Stimulated activated naive CD4-positive, alpha-beta T cell (primary cell): ENCODE data around the gene PIM3.

Experiments used
- DNase-seq, 6 experiments: peaks; one replicate each; lab custom pipeline; 2025; lab: John Stamatoyannopoulos, UW

PIM3 gene

DNA sequence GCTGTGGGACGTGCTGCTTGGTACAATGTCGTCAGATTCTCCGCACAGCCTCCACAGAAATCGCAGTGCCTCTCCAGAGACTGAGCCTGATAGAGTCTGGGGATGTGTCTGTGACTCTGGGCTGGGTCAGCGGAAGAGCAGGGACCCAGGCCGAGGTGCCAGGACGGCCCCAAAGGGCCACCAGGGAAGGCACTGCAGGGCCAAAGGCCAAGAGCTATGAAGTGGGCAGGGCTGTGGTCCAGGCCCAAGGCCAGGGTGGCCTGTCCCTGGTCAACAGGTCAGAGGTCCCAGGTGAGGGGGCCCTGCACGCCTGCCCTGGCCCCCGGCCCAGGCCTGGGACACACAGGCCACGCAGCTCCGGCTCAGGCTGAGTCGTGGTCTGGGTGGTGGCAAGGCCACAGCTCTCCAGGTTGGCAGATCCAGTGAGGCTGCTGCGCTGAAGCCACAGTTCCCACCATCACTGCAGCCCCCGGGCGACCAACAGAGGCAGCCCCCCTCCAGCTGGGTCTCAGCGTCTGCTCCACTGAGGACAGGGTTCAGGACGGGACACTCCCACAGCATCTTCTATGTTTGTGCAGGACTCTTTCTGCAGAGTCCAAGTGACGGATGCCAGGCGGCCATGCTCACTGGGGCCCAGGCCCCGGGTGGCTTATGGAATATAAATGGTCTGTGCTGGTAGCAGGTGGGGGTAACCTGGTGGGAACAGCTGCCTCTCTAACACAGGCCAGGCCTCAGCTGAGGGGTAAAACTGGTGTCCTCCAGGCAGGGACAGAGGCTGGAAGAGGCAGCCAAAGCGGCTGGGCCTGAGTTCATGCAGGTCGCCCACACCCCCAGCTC is 4.8 kb upstream of the PIM3 start:
- DNase-seq: no peak

DNA sequence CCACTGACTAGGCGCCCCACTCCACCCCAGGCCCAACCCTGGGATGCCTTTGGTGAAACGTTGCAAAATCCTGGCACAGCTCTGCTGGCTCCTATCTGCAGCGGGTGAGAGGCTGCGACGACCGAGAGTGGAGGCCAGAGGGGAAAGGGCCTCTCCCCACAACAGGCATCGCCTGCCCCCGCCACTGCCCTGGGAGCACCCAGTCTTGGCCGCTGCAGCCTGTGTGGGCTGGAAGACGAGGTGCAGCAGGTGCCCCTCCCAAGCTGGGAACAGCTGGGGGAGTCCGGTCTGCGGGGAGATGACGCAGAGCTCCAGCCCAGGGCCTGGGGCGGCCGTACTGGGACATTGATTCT is 4.2 kb upstream of the PIM3 start:
- DNase-seq: no peak

DNA sequence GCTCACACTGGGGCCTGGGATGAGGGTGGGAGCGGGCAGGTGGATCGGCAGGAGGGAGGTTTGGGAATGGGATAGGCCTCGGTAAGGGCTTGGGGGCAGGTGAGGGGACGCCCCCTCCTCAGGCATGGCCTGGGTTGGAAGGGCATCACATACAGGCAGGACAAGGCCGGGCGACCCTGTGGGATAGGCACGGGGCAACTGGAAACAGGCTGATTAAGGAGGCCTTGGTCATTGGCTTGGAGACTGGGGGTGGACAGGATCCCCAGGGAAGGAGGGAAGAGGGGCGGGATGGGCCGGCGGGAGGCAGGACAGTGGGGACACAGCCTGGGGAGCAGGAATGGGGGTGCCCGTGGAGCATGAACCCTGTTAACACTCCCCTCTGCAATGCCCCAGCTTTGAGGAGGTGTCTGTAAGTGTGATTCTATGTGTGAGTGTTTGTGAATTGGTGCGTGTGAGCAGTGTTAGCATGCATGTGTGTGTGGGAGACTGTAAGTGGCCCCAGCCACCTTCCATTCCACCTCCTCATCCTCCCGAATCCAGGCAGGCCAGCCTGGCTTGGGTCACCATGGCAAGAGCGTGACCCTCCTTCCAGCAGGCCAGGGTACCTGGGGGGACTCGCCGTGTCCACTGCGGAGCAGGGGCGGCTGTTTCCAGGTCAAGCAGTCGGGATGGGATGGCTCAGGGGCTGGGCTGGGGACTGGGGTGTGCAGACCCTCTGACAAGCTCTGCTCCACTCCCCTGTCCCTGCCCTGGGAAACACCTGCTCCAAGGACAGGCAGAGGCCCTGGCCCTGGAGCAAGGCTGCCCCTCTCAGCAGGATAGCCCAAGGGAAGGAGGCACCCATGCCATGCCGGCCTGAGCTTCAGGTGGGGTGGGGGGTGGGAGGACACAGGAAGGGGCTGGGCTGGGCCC is 3.4 kb upstream of the PIM3 start:
- no peak for DNase-seq

DNA sequence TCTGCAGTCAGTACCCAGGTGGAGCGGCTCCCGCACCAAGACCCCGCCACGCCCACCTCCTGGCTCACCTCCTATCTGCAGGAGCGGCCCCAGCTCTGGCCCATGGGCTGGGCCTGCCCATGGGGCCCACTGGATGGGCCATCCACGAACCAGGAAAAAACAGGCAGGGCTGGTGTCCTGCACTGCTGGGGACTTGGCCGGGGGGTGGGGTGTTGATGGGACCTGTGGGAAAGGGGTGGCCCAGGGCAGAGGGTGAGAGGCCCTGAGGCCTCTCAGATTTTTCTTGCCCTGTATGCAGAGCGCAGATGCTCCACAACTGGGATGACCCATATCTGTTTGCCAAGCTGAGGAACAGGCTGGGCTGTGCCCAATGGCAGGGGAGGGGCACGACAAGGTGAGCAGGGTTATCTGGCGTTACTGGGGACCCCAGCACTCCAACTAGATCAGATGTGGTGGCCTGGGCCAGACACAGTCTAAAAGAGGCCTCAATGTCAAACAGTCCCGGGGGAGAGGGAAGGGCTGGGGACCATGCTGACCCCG is 2.7 kb upstream of the PIM3 start:
- no peak for DNase-seq

DNA sequence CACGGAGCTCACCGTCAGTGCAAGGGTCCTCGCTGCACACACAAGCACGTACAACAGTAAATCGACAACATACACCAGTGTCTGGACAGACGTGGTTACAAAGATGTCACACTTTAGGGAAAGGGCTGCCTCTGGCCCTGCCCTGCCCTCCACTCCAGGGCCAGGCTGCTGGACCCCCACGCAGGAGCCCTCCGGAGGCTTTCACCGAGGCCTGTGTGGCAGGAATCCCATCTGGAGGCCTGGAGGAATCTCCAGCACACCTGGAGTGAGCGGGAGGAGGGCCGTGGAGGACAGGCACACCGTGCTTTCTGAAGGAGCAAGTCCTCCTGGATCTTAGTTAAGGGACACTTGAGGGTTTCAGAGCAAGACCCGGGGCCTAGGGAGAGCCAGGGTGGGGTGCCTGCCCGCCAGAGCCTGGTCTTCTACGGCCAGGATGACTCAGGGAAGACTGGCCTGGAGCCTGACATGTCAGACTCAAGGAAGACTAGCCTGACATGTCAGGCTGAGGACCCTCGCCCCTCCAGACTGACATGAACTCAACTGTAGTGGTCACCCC is 2.1 kb upstream of the PIM3 start:
- DNase-seq: no peak

DNA sequence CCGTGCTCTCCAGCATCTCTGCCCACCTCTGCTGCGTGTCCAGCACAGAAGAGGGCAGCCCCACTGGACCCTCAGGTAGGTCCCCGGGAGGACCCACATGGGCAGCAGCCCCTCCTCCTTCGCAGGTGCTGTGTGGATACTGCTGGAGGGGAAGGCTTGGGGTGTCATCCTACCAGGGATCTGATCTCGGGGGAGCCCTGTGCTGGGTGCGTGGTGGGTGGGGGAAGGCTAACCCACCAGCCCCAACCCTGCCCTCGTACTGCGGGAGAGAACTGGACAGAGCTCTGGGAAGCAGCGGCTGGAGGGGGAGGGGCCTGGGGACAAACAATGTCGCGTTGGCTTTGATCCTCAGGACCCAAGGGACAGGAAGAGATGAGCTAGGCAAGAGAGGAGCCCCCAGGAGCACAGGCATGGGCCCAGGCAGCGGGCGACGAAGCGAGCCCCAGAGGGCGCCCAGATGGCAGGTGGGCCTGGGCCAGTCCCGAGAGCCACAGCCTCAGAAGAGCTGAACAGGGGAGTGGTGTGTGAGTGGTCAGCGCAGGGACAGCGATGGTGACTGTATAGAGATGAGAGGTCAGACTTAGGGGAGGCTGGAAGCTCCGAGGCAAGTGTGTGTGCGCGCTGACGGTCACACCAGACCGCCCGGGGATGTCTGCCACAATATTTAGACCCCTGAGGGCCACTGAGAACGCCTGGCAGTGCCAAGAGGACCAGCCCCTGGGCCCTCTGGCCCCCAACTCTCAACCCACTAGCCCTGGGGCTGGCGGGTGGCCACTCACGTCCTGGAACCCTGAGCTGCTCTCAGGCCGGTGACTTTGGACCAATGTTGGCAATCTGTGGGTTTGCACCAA is 1.4 kb upstream of the PIM3 start:
- DNase-seq: no peak

DNA sequence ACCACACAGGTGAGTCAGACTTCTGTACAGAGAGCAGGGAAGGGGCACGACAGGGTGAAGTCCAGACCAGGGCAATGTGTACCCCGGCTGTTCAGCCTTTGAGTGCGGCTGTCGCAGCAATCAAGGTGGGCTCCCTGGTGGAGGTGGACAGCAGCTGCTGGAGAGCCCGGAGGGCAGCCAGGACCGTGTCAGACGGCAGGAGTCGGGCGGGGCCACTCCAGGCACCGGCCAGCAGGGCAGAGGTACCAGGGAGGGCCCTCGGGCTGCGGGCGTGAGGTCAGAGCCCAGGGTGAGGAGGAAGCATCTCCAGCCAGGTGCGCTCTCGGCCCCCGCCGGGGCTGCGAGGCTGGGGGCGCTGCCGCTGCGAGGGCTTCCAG is 802 bp upstream of the PIM3 start:
- DNase-seq: no peak

DNA sequence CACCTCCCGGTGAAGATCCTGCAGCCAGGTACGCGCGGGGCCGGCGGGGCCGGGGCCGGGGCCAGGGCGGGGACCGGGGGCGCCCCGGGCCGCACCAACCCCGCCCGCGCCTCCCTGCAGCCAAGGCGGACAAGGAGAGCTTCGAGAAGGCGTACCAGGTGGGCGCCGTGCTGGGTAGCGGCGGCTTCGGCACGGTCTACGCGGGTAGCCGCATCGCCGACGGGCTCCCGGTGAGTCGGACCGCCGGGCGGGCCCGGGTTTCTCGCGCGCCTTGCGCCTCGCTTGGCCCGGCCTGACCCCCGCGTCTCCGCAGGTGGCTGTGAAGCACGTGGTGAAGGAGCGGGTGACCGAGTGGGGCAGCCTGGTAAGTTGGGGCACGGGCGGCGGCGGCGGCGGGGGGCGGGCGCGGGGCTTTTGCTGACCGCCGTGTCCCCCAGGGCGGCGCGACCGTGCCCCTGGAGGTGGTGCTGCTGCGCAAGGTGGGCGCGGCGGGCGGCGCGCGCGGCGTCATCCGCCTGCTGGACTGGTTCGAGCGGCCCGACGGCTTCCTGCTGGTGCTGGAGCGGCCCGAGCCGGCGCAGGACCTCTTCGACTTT is 531 bp downstream of the PIM3 start:
- DNase-seq: peak in 1 of 6 experiments; percentile 64

DNA sequence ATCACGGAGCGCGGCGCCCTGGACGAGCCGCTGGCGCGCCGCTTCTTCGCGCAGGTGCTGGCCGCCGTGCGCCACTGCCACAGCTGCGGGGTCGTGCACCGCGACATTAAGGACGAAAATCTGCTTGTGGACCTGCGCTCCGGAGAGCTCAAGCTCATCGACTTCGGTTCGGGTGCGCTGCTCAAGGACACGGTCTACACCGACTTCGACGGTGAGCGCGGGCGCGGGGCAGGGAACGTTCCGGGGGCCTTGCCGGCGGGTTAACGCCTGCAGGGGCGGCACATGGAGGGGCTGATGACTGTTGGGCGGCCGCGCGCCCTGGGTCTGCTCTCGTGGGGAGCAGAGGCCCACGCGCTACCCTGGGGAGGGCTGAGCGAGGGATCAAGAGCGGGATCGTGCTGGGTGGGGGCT is 1.0 kb downstream of the PIM3 start:
- DNase-seq: peak in 2 of 6 experiments; percentile 53 to 69

DNA sequence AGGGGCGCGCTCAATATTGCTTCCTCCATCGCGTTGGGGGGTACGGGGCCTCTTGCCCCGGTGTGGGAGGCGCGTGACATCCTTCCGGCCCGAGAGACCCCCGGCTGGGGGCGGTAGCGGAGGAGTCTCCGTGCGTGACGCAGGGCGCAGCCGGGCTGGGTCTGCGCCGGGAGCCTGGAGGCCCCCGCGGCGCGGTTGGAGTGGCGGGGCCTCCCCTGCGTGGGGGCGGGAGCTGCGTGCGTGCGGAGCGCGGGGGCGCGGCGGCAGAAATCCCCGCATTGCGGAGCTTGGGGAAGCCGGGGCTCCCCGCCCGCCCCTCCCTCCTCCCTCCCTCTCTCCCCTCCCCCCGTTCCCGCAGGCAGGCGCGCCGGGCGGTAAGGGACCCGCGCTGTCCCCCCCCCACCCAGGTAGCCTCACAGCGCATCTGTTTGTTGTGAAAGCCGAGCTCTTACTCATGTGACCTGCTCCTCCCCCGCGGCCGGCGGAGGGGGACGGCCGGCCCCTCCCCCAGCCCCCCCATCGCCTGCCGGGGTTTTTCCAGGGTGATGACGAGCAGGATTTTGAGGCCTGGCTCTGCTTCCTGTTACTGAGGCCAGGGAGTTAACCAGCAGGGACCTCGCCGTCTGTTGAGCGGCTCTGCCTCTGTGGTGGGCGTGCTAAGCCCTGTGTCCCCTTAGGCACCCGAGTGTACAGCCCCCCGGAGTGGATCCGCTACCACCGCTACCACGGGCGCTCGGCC is 1.6 kb downstream of the PIM3 start:
- peak; percentile 46 to 88 (median 72) for DNase-seq

DNA sequence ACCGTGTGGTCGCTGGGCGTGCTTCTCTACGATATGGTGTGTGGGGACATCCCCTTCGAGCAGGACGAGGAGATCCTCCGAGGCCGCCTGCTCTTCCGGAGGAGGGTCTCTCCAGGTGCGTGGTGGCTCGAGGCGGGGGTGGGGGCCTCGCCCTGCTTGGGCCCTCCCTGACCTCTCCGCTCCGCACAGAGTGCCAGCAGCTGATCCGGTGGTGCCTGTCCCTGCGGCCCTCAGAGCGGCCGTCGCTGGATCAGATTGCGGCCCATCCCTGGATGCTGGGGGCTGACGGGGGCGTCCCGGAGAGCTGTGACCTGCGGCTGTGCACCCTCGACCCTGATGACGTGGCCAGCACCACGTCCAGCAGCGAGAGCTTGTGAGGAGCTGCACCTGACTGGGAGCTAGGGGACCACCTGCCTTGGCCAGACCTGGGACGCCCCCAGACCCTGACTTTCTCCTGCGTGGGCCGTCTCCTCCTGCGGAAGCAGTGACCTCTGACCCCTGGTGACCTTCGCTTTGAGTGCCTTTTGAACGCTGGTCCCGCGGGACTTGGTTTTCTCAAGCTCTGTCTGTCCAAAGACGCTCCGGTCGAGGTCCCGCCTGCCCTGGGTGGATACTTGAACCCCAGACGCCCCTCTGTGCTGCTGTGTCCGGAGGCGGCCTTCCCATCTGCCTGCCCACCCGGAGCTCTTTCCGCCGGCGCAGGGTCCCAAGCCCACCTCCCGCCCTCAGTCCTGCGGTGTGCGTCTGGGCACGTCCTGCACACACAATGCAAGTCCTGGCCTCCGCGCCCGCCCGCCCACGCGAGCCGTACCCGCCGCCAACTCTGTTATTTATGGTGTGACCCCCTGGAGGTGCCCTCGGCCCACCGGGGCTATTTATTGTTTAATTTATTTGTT is 2.4 kb downstream of the PIM3 start:
- no peak for DNase-seq

DNA sequence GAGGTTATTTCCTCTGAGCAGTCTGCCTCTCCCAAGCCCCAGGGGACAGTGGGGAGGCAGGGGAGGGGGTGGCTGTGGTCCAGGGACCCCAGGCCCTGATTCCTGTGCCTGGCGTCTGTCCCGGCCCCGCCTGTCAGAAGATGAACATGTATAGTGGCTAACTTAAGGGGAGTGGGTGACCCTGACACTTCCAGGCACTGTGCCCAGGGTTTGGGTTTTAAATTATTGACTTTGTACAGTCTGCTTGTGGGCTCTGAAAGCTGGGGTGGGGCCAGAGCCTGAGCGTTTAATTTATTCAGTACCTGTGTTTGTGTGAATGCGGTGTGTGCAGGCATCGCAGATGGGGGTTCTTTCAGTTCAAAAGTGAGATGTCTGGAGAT is 3.1 kb downstream of the PIM3 start:
- DNase-seq: peak in 1 of 6 experiments; percentile 47

DNA sequence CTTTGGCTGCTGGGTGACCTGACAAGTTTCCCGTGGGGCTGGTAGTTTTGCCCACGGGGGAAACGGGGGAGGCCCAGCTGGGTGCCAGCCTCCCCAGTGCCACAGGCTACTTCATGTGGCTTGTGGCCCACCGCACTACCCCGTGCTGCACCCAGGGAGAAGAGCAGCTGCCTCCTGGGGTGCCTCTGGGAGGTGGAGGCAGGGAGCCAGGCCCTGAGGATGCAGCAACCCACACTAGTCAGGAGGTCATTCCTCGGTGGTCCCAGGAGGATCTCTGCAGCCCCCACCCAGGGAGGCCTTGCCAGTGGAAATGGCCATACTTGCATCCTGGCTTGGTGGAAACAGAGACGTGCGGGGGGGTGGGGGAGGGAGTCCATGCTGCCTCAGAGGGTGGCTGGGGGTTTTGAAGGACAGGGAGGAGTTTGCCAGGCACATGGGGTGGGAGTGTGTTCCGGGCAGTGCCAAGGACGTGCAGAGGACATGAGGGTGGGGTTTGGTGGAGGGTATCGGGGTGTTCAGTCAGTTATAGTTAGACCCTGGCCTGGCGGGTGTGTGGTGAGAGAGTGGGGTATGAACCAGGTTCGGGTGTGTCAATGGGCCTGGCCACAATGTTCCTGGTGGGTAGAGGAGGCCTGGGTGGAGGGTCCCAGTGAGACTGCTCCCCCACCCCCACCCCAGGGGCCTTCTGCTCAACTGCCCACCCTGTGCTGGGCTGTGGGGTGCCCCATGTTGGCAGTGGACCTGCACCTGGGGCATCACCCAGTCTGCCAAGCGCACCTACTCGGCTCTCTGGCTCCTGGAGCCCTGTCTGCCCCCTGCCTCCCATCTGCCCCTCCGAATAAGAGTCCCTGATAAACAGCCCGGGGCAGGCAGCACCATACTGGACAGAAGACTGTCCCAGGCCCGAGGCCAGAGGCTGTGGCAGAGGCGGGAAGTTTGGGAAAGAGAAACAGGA is 3.8 kb downstream of the PIM3 start:
- DNase-seq: peak in 2 of 6 experiments; percentile 47 to 54

DNA sequence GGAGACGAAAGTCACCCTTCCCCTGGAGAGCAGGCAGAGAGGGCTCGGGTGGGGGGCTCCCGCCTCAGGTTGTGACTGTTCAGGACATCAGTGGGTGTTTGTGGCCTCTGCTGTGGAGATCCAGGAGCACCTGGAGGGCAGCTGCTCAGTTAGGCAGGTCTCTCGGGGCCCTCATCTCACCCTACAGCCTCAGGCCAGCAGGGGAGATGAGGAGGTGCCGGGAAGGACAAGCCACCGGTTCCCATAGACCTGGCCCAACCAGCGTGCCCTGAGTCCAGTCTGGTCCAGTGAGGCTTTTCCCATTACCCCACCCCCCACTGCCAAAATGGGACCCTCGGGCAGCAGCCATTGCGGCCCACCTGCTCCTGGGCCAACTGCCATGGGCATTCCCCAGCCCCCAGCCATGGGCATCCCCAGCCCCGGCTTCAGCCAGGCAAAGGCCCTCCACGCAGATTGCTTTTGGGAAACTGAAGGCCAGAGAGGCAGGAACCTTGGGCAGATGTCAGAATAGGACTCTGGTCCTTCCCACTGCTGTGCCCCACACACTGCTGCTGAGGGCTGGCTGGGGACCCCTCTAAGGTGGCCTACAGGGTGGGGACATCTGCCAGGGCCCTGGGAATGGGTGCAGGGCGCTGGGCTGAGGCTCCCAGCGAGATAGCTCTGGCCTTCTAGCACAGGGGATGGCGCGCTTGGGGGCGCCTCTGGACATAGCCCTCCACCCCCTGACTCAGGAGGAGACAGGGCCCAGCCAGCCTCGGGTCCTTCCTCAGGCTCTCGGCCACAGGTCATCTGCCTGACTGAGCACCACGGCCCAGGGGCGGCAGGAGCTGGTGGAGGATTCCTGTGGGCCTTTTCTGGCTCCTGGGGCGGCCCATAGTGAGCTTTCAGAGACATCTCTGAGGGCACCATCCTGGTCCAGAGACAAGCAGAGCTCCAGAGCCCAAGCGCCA is 4.8 kb downstream of the PIM3 start:
- no peak for DNase-seq

DNA sequence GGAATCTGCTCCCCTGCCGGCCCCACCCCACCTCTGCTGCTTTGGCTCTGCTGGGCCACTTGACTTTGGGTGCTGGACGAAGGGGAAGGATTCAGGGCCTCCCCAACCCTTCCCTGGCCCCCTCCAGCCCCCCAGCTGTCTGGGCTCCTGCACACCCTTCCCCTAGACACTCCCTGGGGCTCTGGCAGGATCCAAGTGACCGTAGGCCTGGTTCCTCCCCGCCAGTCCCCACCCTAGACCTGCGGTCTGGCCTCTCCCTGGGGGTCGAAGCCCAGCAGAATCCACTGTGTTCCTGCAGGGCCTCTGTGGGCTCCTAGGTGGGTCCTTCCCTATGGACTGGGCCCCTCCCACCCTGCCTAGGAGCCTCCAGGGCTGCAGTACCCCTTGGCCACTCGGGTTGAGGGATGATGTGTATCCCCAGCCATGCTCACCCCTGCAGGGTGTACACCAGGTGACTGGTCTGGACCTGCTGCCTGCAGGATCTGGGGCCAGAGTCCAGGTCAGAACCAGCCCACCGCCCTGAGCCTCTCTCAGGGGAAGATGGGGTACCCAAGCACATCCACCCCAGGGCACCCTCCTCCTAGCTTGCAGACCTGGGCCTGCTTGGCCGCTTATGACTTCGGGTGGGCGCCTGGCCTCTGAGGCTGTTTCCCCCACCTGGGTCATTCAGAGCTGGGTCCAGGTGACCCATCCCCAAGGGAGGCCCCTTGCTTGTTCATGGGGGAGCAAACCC is 5.6 kb downstream of the PIM3 start:
- no peak for DNase-seq
